H1 (cell line): ENCODE data around the gene MID1.

Experiments used
- ATF2 ChIP-seq: IDR thresholded peaks from 2 replicates; pipeline ENCODE4 v1.6.1; 2012; ENCODE audit warnings: low read length, inconsistent platforms
- CTCF ChIP-seq, 3 experiments: IDR thresholded peaks; 1 replicate in 2 of 3; 2 replicates in 1 of 3; pipeline versions ENCODE4 v1.5.1 to v1.6.1; 2011; ENCODE audit warnings: low read length in 3 of 3, mild to moderate bottlenecking in 3 of 3, inconsistent platforms in 2 of 3, low read depth in 1 of 3, moderate library complexity in 1 of 3; ENCODE audit not compliant: insufficient read depth in 1 of 3; ENCODE audit errors: control extremely low read depth in 1 of 3
- E2F6 ChIP-seq: IDR thresholded peaks from 2 replicates; pipeline ENCODE4 v1.6.1; 2012; ENCODE audit warnings: inconsistent platforms
- EZH2 ChIP-seq: fragments of 200-600 bp; sonication (generic); IDR thresholded peaks from 2 replicates; pipeline ENCODE4 v1.7.1; 2012; ENCODE audit warnings: low read depth, mild to moderate bottlenecking, moderate library complexity, low read length, inconsistent platforms; ENCODE audit not compliant: severe bottlenecking
- JUN ChIP-seq: IDR thresholded peaks from 2 replicates; pipeline ENCODE4 v1.6.1; 2011; ENCODE audit warnings: low read depth, mild to moderate bottlenecking, improper control_type of control experiment, low read length
- MAFK ChIP-seq: IDR thresholded peaks from 2 replicates; pipeline ENCODE4 v1.6.1; 2012; ENCODE audit warnings: low read depth, mild to moderate bottlenecking, improper control_type of control experiment, low read length
- NRF1 ChIP-seq: IDR thresholded peaks from 2 replicates; pipeline ENCODE4 v1.6.1; 2011; ENCODE audit warnings: mild to moderate bottlenecking, low read depth, low read length, improper control_type of control experiment
- POLR2A ChIP-seq, 2 experiments: IDR thresholded peaks; 1 replicate in 1 of 2; 2 replicates in 1 of 2; pipeline ENCODE4 v1.6.1; 2011; ENCODE audit warnings: low read depth in 2 of 2, low read length in 2 of 2, mild to moderate bottlenecking in 2 of 2; ENCODE audit errors: control extremely low read depth in 1 of 2
- POLR2AphosphoS5 ChIP-seq: IDR thresholded peaks from 2 replicates; pipeline ENCODE4 v1.6.1; 2011; ENCODE audit warnings: low read depth, low read length
- SP1 ChIP-seq: IDR thresholded peaks from 2 replicates; pipeline ENCODE4 v1.6.1; 2011; ENCODE audit warnings: low read depth, low read length
- TEAD4 ChIP-seq: IDR thresholded peaks from 2 replicates; pipeline ENCODE4 v1.6.1; 2012; ENCODE audit warnings: low read depth, low read length, inconsistent platforms, mixed read lengths

- TF ChIP-seq POLR2AphosphoS5 (no peak), CTCF (IDR thresholded peaks at IDR 0.05; ENCODE audit: control extremely low read depth in 1 of 3, insufficient read depth in 1 of 3, low read depth in 1 of 3, low read length in 3 of 3) (no peak), TEAD4 (no peak), POLR2A (IDR thresholded peaks at IDR 0.05; ENCODE audit: control extremely low read depth in 1 of 2, low read depth in 2 of 2, low read length in 2 of 2) (no peak), JUN (no peak), MAFK (no peak), NRF1 (no peak), SP1 (no peak), EZH2 (no peak), E2F6 (no peak), ATF2 (no peak)
Measured at GRCh38 chrX:10649265-10649664, 28.9 kb upstream of the MID1 start.
